A549 (cell line): ENCODE measurements around the gene UBTD1.

Experiments
- CHD2 ChIP-seq: fragments of 150-350 bp; IDR thresholded peaks from 2 replicates; pipeline ENCODE4 v1.6.1; 2014; ENCODE audit warnings: low read length; ENCODE audit not compliant: partially characterized antibody
- CTCF ChIP-seq: fragments of >200 bp; sonication (Bioruptor Twin); formaldehyde crosslinking; IDR thresholded peaks from 3 replicates; pipeline ENCODE4 v1.5.1; 2016

DNA sequence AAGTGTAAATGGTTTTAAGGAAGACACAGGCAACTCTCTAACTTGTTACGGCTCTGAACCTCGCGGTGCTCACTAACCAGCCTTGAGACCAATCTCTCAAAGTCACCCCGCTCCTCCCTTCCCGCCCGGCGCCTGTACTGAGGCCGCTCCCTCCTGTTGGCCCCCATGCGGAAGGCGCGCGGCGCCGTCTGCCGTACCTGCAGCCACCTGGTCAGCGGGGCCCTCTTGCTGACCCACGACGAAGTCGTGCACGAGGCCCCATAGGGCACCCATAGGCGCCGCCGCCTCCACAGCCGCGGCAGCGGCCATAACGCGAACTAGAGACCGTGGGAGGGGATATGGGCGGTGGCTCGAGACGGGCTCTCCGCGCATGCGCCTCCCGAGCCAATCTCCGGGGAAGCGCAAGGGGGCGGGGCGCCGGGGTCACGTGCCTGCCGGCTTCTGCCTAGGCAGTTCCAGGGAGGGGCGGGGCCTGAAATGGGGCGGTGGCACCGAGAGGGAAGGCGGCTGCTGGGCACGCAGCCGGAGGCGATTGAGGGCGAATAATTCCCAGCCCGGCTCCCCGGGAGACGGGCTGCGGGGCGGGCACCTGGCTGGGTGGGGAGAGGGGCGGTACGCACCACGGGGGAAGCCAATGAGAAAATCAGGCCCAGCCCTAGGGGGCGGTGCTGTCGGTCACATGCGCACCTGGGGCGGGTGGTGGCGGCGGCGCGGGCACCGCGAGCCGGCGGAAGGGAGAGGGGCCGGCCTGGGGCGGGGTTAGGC is 466 bp upstream of the UBTD1 start, which contains the start of gene MMS19:
- TF ChIP-seq CHD2 (no peak), CTCF (no peak)
